Measurements from ENCODE around the gene PROX1. TPM values are rescaled to one million over a fixed set of nuclear protein-coding genes. Genes with fewer than 3 reads are reported as not detected.

The PROX1 gene
- total and polyA plus RNA-seq, 11 donors: 6.9 to 145 (median 64.4) TPM

DNA sequence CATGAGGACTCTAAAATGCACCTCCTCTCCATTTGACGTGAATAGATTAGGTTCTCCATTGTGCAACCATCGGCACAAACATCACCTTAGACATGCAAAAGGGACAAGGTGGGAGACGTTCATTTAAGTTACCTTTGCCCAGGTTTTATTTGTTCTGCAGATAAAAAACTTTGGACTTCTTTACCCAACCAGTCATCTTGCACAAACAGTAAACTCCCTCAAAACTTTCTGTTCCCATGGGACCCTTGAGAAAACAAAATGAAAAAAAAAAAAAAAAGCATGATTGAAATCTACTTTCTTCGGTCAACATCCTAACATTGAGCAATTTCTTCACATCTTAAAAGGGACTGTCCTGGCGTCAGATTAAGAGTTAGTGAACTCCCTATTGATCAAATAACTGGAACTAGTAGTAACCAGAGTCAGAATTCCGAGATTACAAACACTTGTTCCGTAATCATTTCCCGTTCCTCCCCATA lies 31.4 kb upstream of the PROX1 start:
- TF ChIP-seq POLR2A (IDR thresholded peaks at IDR 0.05): no peak
- TF ChIP-seq, protein P1, sequence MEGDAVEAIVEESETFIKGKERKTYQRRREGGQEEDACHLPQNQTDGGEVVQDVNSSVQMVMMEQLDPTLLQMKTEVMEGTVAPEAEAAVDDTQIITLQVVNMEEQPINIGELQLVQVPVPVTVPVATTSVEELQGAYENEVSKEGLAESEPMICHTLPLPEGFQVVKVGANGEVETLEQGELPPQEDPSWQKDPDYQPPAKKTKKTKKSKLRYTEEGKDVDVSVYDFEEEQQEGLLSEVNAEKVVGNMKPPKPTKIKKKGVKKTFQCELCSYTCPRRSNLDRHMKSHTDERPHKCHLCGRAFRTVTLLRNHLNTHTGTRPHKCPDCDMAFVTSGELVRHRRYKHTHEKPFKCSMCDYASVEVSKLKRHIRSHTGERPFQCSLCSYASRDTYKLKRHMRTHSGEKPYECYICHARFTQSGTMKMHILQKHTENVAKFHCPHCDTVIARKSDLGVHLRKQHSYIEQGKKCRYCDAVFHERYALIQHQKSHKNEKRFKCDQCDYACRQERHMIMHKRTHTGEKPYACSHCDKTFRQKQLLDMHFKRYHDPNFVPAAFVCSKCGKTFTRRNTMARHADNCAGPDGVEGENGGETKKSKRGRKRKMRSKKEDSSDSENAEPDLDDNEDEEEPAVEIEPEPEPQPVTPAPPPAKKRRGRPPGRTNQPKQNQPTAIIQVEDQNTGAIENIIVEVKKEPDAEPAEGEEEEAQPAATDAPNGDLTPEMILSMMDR (IDR thresholded peaks at IDR 0.05): no peak
- intact Hi-C loops (cut with DNase I): no loop called here

DNA sequence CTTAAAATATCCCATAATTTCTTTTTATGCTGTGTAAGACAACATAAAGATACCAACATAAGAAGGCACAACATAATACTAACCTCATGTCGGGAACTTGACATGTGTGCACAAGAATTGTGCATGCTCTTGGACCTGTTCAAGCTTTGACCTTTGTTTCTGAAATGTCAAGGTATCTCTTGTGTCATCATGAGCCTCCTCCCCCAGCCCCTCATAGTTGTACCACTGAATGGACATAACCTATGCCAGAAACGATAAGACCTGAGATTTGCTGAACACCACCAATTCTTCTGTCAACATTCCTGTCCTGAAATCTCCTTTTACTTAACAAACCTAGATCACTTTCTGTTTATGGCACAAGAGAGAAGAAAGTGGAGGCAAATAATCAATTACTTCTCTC lies 29.4 kb upstream of the PROX1 start:
- TF ChIP-seq, protein P1 (IDR thresholded peaks at IDR 0.05): no peak
- no peak for TF ChIP-seq POLR2A (IDR thresholded peaks at IDR 0.05)
- WGBS, 4 donors: 81 to 90% (median 86%) methylated on average over 2 of the region's 2 CpGs
- no peak for ATAC-seq
- intact Hi-C loops (cut with DNase I): no loop called here
- Histone ChIP-seq H3K27ac (no peak overlapping the region), H3K27me3 (peaks cover 0 to 14% (median 0%) of the 10 kb centered on the region in 9 donors), H3K9me3 (no peaks in the 10 kb centered on the region), H3K4me3 (no peak overlapping the region), H3K4me1 (no peaks in the 10 kb centered on the region), H3K36me3 (no peaks in the 10 kb centered on the region)
- no peak for DNase-seq

More for the DNA sequence above, 31.4 kb upstream of the PROX1 start:
- no peak overlapping the region for H3K4me3 ChIP-seq
- H3K4me1 ChIP-seq: no peaks in the 10 kb centered on the region
- no peak overlapping the region for H3K27ac ChIP-seq
- ATAC-seq (no peak), DNase-seq (no peak)
- no peaks in the 10 kb centered on the region for H3K36me3 ChIP-seq
- no peaks in the 10 kb centered on the region for H3K9me3 ChIP-seq
- 84 to 89% (median 85%) methylated on average over 8 of the region's 8 CpGs for WGBS, 4 donors
- peaks cover 0 to 9% (median 0%) of the 10 kb centered on the region in 9 donors for H3K27me3 ChIP-seq

DNA sequence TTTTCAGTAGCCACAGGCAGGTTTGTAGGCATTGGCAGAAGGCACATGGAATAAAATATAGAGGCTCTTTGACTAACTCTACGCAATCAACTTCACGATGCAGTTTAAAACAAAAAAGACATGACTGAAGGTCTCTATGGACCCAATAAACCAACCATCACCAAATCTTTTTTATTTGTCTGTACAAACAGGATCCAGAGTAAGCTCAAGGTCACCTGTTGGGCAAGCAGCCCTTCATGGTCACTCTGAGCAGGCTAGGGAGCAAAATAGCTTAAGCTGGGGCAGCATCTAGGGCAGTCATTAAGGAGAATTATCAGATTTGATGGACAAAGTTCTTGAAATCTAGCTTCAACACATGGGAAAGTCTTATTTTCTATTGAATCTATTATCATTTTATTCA lies 26.8 kb upstream of the PROX1 start:
- H3K27ac ChIP-seq: no peak overlapping the region
- ATAC-seq (no peak), DNase-seq (no peak)
- no peaks in the 10 kb centered on the region for H3K9me3 ChIP-seq
- H3K27me3 ChIP-seq: peaks cover 0 to 16% (median 0%) of the 10 kb centered on the region in 9 donors
- H3K4me1 ChIP-seq: no peaks in the 10 kb centered on the region
- intact Hi-C loops (cut with DNase I): no loop called here
- TF ChIP-seq, protein P1 (IDR thresholded peaks at IDR 0.05): no peak
- TF ChIP-seq POLR2A (IDR thresholded peaks at IDR 0.05): no peak
- H3K36me3 ChIP-seq: no peaks in the 10 kb centered on the region
- 90 to 100% (median 97%) methylated on average over 2 of the region's 2 CpGs for WGBS, 4 donors
- no peak overlapping the region for H3K4me3 ChIP-seq

DNA sequence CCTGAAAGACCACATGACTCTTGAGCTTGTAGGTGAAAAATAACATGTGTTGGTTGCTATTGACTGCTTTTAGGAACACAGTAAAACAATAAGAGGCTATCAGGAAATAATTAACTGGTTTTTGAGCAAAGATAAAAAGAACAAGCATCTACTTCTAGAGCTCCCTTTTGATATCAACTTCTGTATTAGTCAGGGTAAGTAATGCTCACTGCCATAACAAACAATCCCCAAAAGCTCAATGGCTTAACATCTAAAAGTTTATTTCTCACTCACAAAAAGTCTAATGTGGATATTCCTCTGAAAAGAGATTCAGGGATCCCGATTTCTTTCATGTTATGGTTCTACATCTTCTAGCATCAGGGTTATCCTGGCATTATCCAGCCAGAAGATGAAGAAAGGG lies 25.3 kb upstream of the PROX1 start:
- TF ChIP-seq, protein P1 (IDR thresholded peaks at IDR 0.05): no peak
- TF ChIP-seq POLR2A (IDR thresholded peaks at IDR 0.05): no peak
- Histone ChIP-seq H3K4me1 (no peaks in the 10 kb centered on the region), H3K9me3 (no peaks in the 10 kb centered on the region), H3K36me3 (no peaks in the 10 kb centered on the region), H3K27me3 (peaks cover 0 to 16% (median 0%) of the 10 kb centered on the region in 9 donors), H3K27ac (no peak overlapping the region), H3K4me3 (no peak overlapping the region)
- ATAC-seq: no peak
- no peak for DNase-seq
- intact Hi-C loops (cut with DNase I): no loop called here
- 89 to 97% (median 93%) methylated on average over 1 of the region's 1 CpG for WGBS, 4 donors
